DND-41 (cell line): ENCODE data around the gene TOM1L1.

Source experiments
- ATAC-seq: fragments of 200-7000 bp; cut with Tn5 transposase; 3 replicates; pipeline ENCODE4 v1.9.1; 2021; ENCODE audit warnings: low read depth; ENCODE audit not compliant: insufficient read depth
- DNase-seq: peaks from one replicate; pipeline ENCODE4 v3.0.0-alpha.2; 2020
- H2AFZ ChIP-seq: 2 replicates; pipeline ENCODE4 v1.6.0; 2012; ENCODE audit warnings: low read depth, low read length
- H3K27ac ChIP-seq: 2 replicates; pipeline ENCODE4 v1.5.1; 2012; ENCODE audit warnings: low read length, inconsistent platforms
- H3K27me3 ChIP-seq: fragments of 200-600 bp; sonication (generic); 2 replicates; pipeline ENCODE4 v1.6.0; 2012; ENCODE audit warnings: low read length, mild to moderate bottlenecking, inconsistent platforms; ENCODE audit not compliant: insufficient read depth, poor library complexity
- H3K36me3 ChIP-seq: 2 replicates; pipeline ENCODE4 v1.5.1; 2012; ENCODE audit warnings: low read length, inconsistent platforms; ENCODE audit not compliant: insufficient read depth
- H3K4me1 ChIP-seq: 2 replicates; pipeline ENCODE4 v1.5.1; 2012; ENCODE audit warnings: mild to moderate bottlenecking, low read length; ENCODE audit not compliant: insufficient read depth
- H3K4me2 ChIP-seq: 2 replicates; pipeline ENCODE4 v1.6.0; 2012; ENCODE audit warnings: mild to moderate bottlenecking, moderate library complexity, low read length, inconsistent platforms; ENCODE audit not compliant: insufficient read depth
- H3K4me3 ChIP-seq, 2 experiments: fragments of 200-600 bp in 1 of 2; shearing (Covaris generic) in 1 of 2; 2 replicates each; pipeline ENCODE4 v1.5.1; 2012 to 2016; ENCODE audit warnings: inconsistent platforms in 2 of 2, low read length in 2 of 2, mild to moderate bottlenecking in 2 of 2, low read depth in 1 of 2, moderate library complexity in 1 of 2
- H3K79me2 ChIP-seq: 2 replicates; pipeline ENCODE4 v1.6.0; 2012; ENCODE audit warnings: low read length, inconsistent platforms; ENCODE audit not compliant: insufficient read depth
- H3K9ac ChIP-seq: 2 replicates; pipeline ENCODE4 v1.6.0; 2012; ENCODE audit warnings: low read depth, mild to moderate bottlenecking, inconsistent platforms, low read length, moderate library complexity
- H3K9me3 ChIP-seq: 2 replicates; pipeline ENCODE4 v1.5.1; 2012; ENCODE audit warnings: low read length, moderate library complexity, mild to moderate bottlenecking, inconsistent platforms; ENCODE audit not compliant: insufficient read depth, severe bottlenecking
- H4K20me1 ChIP-seq: 2 replicates; pipeline ENCODE4 v1.6.0; 2012; ENCODE audit warnings: low read length; ENCODE audit not compliant: insufficient read depth
- EZH2 ChIP-seq: IDR thresholded peaks from 3 replicates; pipeline ENCODE4 v1.6.1; 2012; ENCODE audit warnings: borderline replicate concordance, low read depth, mild to moderate bottlenecking, moderate library complexity, low read length, inconsistent platforms; ENCODE audit not compliant: severe bottlenecking
- TF ChIP-seq, protein P1 (sequence below): IDR thresholded peaks from 2 replicates; pipeline ENCODE4 v1.5.1; 2012; ENCODE audit warnings: borderline replicate concordance, low read length, moderate library complexity, mild to moderate bottlenecking; ENCODE audit not compliant: poor library complexity, severe bottlenecking; ENCODE audit errors: extremely low read depth

Gene TOM1L1

GRCh38 chr17:54990118-54990517 is 89.5 kb downstream of the TOM1L1 start:
- Histone ChIP-seq H3K4me3 (no peak overlapping the region), H3K79me2 (no peaks in the 10 kb centered on the region), H2AFZ (no peak overlapping the region), H4K20me1 (no peaks in the 10 kb centered on the region), H3K27me3 (no peaks in the 10 kb centered on the region), H3K9ac (no peak overlapping the region), H3K9me3 (no peaks in the 10 kb centered on the region), H3K27ac (no peak overlapping the region), H3K4me1 (0 out of 2 replicates have a peak, but pooled peaks cover 3% of the 10 kb centered on the region), H3K36me3 (no peaks in the 10 kb centered on the region; the same call in 1 of the 2 replicates), H3K4me2 (no peak overlapping the region)
- DNase-seq (no peak), ATAC-seq (no peak)
- TF ChIP-seq, protein P1, sequence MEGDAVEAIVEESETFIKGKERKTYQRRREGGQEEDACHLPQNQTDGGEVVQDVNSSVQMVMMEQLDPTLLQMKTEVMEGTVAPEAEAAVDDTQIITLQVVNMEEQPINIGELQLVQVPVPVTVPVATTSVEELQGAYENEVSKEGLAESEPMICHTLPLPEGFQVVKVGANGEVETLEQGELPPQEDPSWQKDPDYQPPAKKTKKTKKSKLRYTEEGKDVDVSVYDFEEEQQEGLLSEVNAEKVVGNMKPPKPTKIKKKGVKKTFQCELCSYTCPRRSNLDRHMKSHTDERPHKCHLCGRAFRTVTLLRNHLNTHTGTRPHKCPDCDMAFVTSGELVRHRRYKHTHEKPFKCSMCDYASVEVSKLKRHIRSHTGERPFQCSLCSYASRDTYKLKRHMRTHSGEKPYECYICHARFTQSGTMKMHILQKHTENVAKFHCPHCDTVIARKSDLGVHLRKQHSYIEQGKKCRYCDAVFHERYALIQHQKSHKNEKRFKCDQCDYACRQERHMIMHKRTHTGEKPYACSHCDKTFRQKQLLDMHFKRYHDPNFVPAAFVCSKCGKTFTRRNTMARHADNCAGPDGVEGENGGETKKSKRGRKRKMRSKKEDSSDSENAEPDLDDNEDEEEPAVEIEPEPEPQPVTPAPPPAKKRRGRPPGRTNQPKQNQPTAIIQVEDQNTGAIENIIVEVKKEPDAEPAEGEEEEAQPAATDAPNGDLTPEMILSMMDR = no peak
- TF ChIP-seq EZH2 = no peak

DNA sequence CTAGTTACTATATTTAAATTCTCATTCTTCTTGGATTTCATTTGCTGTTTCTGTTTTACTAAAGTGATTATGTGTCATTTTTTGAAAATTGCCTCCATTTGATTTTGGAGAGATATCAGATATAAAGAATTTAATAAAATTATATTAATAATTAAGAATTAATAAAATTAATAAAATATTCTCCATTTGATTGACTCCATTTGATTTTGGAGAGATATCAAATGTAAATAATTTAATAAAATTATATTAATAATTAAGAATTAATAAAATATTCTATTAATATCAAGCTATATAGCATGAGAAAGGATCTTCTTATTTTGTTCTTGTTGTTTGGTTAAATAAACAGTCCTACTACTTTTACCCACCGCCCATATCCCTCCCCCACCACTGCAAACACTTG is 90.9 kb downstream of the TOM1L1 start:
- H3K9ac ChIP-seq = no peak overlapping the region
- TF ChIP-seq, protein P1 = no peak
- no peak for TF ChIP-seq EZH2
- ATAC-seq = no peak

GRCh38 chr17:54992797-54993639 is 92.4 kb downstream of the TOM1L1 start:
- Histone ChIP-seq H3K4me2 (no peak overlapping the region), H3K4me3 (no peak overlapping the region), H3K4me1 (no peaks in the 10 kb centered on the region), H3K79me2 (no peaks in the 10 kb centered on the region), H3K27ac (no peak overlapping the region), H3K27me3 (no peaks in the 10 kb centered on the region), H3K36me3 (no peaks in the 10 kb centered on the region; the same call in 1 of the 2 replicates), H3K9me3 (no peaks in the 10 kb centered on the region), H4K20me1 (no peaks in the 10 kb centered on the region), H3K9ac (no peak overlapping the region), H2AFZ (no peak overlapping the region)
- ATAC-seq = peak; percentile 72
- TF ChIP-seq, protein P1 = peak; percentile 78
- TF ChIP-seq EZH2 = no peak
- no peak for DNase-seq

More for the DNA sequence above, 90.9 kb downstream of the TOM1L1 start:
- Histone ChIP-seq H3K9me3 (no peaks in the 10 kb centered on the region), H2AFZ (no peak overlapping the region), H3K4me1 (no peaks in the 10 kb centered on the region), H3K36me3 (no peaks in the 10 kb centered on the region; the same call in 1 of the 2 replicates), H3K27ac (no peak overlapping the region), H4K20me1 (no peaks in the 10 kb centered on the region), H3K4me3 (no peak overlapping the region), H3K79me2 (no peaks in the 10 kb centered on the region), H3K27me3 (no peaks in the 10 kb centered on the region), H3K4me2 (no peak overlapping the region)
- DNase-seq = no peak
